GM12873 (cell line): Measurements from ENCODE around the gene L3MBTL1.

Experiments
- CTCF ChIP-seq: IDR thresholded peaks from 2 replicates; pipeline ENCODE4 v1.5.1; 2012; ENCODE audit warnings: low read depth, mild to moderate bottlenecking, moderate library complexity, low read length, control low read depth; ENCODE audit not compliant: insufficient read depth; ENCODE audit errors: missing control alignments

The L3MBTL1 gene

GRCh38 chr20:43542674-43543073 is 35.2 kb downstream of the L3MBTL1 start:
- TF ChIP-seq CTCF: no peak

GRCh38 chr20:43543138-43543537 is 35.6 kb downstream of the L3MBTL1 start:
- no peak for TF ChIP-seq CTCF

GRCh38 chr20:43544501-43544900 is 37.0 kb downstream of the L3MBTL1 start:
- TF ChIP-seq CTCF: no peak

- TF ChIP-seq CTCF: no peak
Measured at GRCh38 chr20:43545837-43546578, 38.5 kb downstream of the L3MBTL1 start.

GRCh38 chr20:43548273-43548880 is 40.9 kb downstream of the L3MBTL1 start:
- no peak for TF ChIP-seq CTCF

GRCh38 chr20:43549416-43550065 is 42.0 kb downstream of the L3MBTL1 start:
- no peak for TF ChIP-seq CTCF

- no peak for TF ChIP-seq CTCF
Measured at GRCh38 chr20:43550456-43550855, 43.0 kb downstream of the L3MBTL1 start.
